DMS153 treated with DMSO at 0.1 percent for 48 hours (cell line): ENCODE results near the gene KRTAP5-8.
"Not testable (repeated sequence)": the region's sequence is repeated elsewhere in the genome, so short reads cannot be mapped to it uniquely, and the experiment has no call there.

Experiments used
- DNase-seq: peaks from one replicate; lab custom pipeline; 2025; ENCODE audit not compliant: unreplicated experiment; lab: John Stamatoyannopoulos, UW

The KRTAP5-8 gene

GRCh38 chr11:71571101-71571850, 33.5 kb downstream of the KRTAP5-8 start:
- DNase-seq: not testable (repeated sequence)

- no peak for DNase-seq
Measured at GRCh38 chr11:71572811-71573210, 35.0 kb downstream of the KRTAP5-8 start.

- no peak for DNase-seq
Measured at GRCh38 chr11:71574418-71574817, 36.6 kb downstream of the KRTAP5-8 start.

GRCh38 chr11:71575723-71576424, 38.0 kb downstream of the KRTAP5-8 start:
- DNase-seq: no peak

GRCh38 chr11:71576688-71577465, 39.1 kb downstream of the KRTAP5-8 start:
- not testable (repeated sequence) for DNase-seq

- DNase-seq: no peak
Measured at GRCh38 chr11:71577469-71578004, 39.7 kb downstream of the KRTAP5-8 start.

GRCh38 chr11:71579513-71579912, 41.7 kb downstream of the KRTAP5-8 start:
- DNase-seq: not testable (repeated sequence)

- DNase-seq: peak; percentile 57
Measured at GRCh38 chr11:71580057-71581003, 42.5 kb downstream of the KRTAP5-8 start.

- no peak for DNase-seq
Measured at GRCh38 chr11:71581826-71582225, 44.0 kb downstream of the KRTAP5-8 start.

GRCh38 chr11:71582309-71582895, 44.6 kb downstream of the KRTAP5-8 start, which contains the start of gene KRTAP5-11:
Gene KRTAP5-11, minus strand, starts transcription at chr11:71582875. Its CDS starts 38 bp downstream, at chr11:71582837.
- DNase-seq: no peak

- not testable (repeated sequence) for DNase-seq
Measured at GRCh38 chr11:71582969-71583368, 45.1 kb downstream of the KRTAP5-8 start.

- DNase-seq: not testable (repeated sequence)
Measured at GRCh38 chr11:71585673-71586072, 47.8 kb downstream of the KRTAP5-8 start.

- DNase-seq: not testable (repeated sequence)
Measured at GRCh38 chr11:71588314-71588713, 50.5 kb downstream of the KRTAP5-8 start.
